ENCODE measurements around the gene SH3PXD2A. TPM values are rescaled to one million over a fixed set of nuclear protein-coding genes. Genes with fewer than 3 reads are reported as not detected.
A peak's percentile ranks its signal among the peaks of the same experiment; 100 is the strongest.

Gene SH3PXD2A
- total and polyA plus RNA-seq, 10 of the 15 experiments (the other 5 are each of a cell fraction or from before 2014, with no cell fraction given): 0.63 to 14.0 (median 4.4) TPM

DNA sequence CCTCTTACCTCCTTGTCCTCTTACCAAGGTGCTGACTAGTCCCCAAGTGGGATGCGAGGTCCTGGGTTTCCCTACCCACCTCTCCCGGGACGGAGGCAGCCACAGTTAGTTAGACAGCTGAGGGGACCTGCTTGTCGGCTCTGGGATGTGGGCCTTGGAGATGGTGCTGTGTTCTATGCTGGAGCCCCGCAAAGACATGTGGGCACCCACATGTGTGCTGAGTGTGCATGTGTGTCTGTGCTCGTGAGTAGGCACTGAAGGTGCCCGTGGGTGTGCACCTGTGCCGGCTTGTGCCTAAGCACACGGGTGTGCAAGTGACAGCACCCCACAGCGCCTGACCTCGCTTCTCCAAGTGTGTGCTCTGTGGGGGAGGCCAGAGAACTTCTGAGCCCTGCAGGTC, 299.7 kb downstream of the SH3PXD2A start (continued):
- TF ChIP-seq PRDM15 (CRISPR knock-in tag; IDR thresholded peaks at IDR 0.05): no peak
- TF ChIP-seq E2F8 (IDR thresholded peaks at IDR 0.05; ENCODE audit: low read depth, partially characterized antibody): no peak
- TF ChIP-seq BRCA1 (IDR thresholded peaks at IDR 0.05; ENCODE audit: low read depth, low read length): no peak

- intact Hi-C loops (cut with micrococcal nuclease; ENCODE audit: unreplicated experiment): no loop called here
- ChIA-PET POLR2A (no interaction called here), RAD21 (ENCODE audit: unreplicated experiment) (no interaction called here), CTCF (no interaction called here), SMC1A (ENCODE audit: uncharacterized antibody, unreplicated experiment) (no interaction called here)
- 20% methylated on average over 10 of the region's 18 CpGs for WGBS (ENCODE audit: insufficient coverage, insufficient replicate concordance, low lambda C conversion rate, missing lambda C conversion rate)
- Histone ChIP-seq H3K9me3 (replicated peaks; ENCODE audit: control insufficient read depth, insufficient read depth, low read length) (no peaks in the 10 kb centered on the region), H3K36me3 (ENCODE audit: control insufficient read depth in 2 of 2, insufficient read depth in 2 of 2, low read length in 1 of 2) (no peaks in the 10 kb centered on the region), H3K4me1 (ENCODE audit: control insufficient read depth, insufficient read depth, low read length) (peaks cover 6% of the 10 kb centered on the region), H3K27ac (ENCODE audit: control insufficient read depth, insufficient read depth) (no peak overlapping the region), H3K4me2 (ENCODE audit: control insufficient read depth, insufficient read depth) (peak overlapping the region; percentile 17; the same call in 1 of the 2 replicates), H3K4me3 (no peak overlapping the region; the same call in 1 of the 2 replicates), H2AFZ (ENCODE audit: control insufficient read depth, low read depth, low read length) (no peak overlapping the region), H3K9ac (ENCODE audit: control insufficient read depth, insufficient read depth, low read length) (no peak overlapping the region), H3K27me3 (replicated peaks in 1 of 2; ENCODE audit: control insufficient read depth in 2 of 2, insufficient read depth in 2 of 2, low read length in 1 of 2) (peaks cover 10 to 13% of the 10 kb centered on the region in 2 experiments), H4K20me1 (ENCODE audit: control insufficient read depth, insufficient read depth) (no peaks in the 10 kb centered on the region; the same call in 1 of the 2 replicates), H3K79me2 (ENCODE audit: control insufficient read depth, insufficient read depth, low read length) (no peaks in the 10 kb centered on the region)
- BruUV-seq (replicated peaks): no TSS peak
- FAIRE-seq: no peak
- ATAC-seq: no peak
- no peak for DNase-seq (ENCODE audit: low read depth, low spot score)
- no peak for TF ChIP-seq BMI1 (IDR thresholded peaks at IDR 0.05; ENCODE audit: borderline replicate concordance)
- in situ Hi-C loops (cut with MboI): no loop called here
Measured at GRCh38 chr10:103555325-103555649, 300.1 kb downstream of the SH3PXD2A start.

All from GM12878 (cell line).